Skeletal muscle satellite cell (primary cell): ENCODE results near the gene SH3BP4.
"Not testable (repeated sequence)": the region's sequence is repeated elsewhere in the genome, so short reads cannot be mapped to it uniquely, and the experiment has no call there.

ENCODE experiments used
- H3K27me3 ChIP-seq: 2 replicates; pipeline ENCODE4 v1.7.0; 2013; ENCODE audit warnings: low read length; ENCODE audit not compliant: control insufficient read depth, insufficient read depth
- H3K36me3 ChIP-seq: 2 replicates; pipeline ENCODE4 v1.7.0; 2013; ENCODE audit warnings: mild to moderate bottlenecking, control low read depth, low read length; ENCODE audit not compliant: insufficient read depth
- H3K4me1 ChIP-seq: 2 replicates; pipeline ENCODE4 v1.7.0; 2013; ENCODE audit warnings: low read length; ENCODE audit not compliant: control insufficient read depth, insufficient read depth
- H3K4me2 ChIP-seq: 2 replicates; pipeline ENCODE4 v1.7.0; 2013; ENCODE audit warnings: mild to moderate bottlenecking, low read length
- H3K4me3 ChIP-seq: 2 replicates; pipeline ENCODE4 v1.7.0; 2013; ENCODE audit warnings: low read length
- H3K9ac ChIP-seq: 2 replicates; pipeline ENCODE4 v1.7.0; 2013; ENCODE audit warnings: mild to moderate bottlenecking, low read depth, low read length, moderate library complexity
- H3K9me3 ChIP-seq: replicated peaks from 2 replicates; pipeline ENCODE4 v1.7.0; 2013; ENCODE audit warnings: mild to moderate bottlenecking, control low read depth, low read length

SH3BP4 gene

GRCh38 chr2:235006461-235006860 lies 54.6 kb downstream of the SH3BP4 start:
- Histone ChIP-seq H3K4me1 (peaks cover 40% of the 10 kb centered on the region), H3K27me3 (no peaks in the 10 kb centered on the region), H3K9ac (peak overlapping the region; percentile 64), H3K9me3 (no peaks in the 10 kb centered on the region), H3K36me3 (peaks cover 22% of the 10 kb centered on the region), H3K4me3 (no peak overlapping the region), H3K4me2 (peak overlapping the region; percentile 53)

DNA sequence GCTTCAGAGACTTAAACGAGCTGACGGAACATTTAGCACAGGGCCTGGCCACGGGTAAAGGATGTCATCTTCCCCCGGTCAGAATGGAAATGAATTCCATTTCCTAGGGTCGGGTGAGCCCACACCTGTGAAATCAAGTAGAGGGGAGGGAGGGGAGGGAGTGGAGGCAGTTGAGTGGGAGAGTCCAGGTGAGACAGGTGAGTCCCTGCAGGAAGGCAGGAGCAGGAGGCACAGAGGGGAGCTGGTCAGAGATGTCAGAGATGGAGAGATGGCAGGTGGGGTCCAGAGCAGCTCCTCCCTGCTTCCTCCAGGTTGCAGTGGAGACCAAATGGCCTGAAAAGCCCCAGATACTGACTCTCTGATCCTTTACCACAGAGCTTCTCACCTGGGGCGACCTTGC lies 55.2 kb downstream of the SH3BP4 start:
- H3K9me3 ChIP-seq, result no peaks in the 10 kb centered on the region
- H3K27me3 ChIP-seq, result no peaks in the 10 kb centered on the region
- H3K4me1 ChIP-seq, result peaks cover 40% of the 10 kb centered on the region
- no peak overlapping the region for H3K4me3 ChIP-seq
- no peak overlapping the region for H3K4me2 ChIP-seq
- H3K9ac ChIP-seq, result peak overlapping the region; percentile 64
- H3K36me3 ChIP-seq, result peaks cover 23% of the 10 kb centered on the region

- H3K4me1 ChIP-seq, result peaks cover 49% of the 10 kb centered on the region
- no peaks in the 10 kb centered on the region for H3K9me3 ChIP-seq
- H3K27me3 ChIP-seq, result no peaks in the 10 kb centered on the region
- no peak overlapping the region for H3K9ac ChIP-seq
- no peak overlapping the region for H3K4me2 ChIP-seq
- H3K36me3 ChIP-seq, result peaks cover 23% of the 10 kb centered on the region
- no peak overlapping the region for H3K4me3 ChIP-seq
Observed at GRCh38 chr2:235007664-235008457, 56.0 kb downstream of the SH3BP4 start.

DNA sequence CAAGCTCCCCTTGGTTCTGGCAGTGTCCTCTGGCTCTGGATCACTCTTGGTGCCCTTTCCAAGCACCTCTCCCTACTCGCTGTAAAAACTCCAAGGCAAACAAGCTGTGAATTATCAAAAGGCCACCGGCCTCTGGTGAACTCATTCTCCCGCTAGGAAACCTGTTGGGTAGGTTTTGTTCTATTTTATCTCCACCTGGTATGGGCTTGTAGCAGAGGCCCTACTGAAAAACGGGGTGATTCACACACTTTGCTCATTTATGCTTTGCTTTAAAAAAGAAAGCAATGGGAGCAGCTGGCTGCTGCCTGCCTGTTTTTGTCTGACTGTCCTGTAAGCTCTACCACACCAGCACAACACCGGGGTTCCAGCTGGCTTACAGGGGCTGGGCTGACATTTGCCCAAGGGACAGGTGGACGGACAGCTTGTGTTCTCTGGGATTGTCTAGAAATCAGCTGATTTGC lies 56.8 kb downstream of the SH3BP4 start:
- H3K27me3 ChIP-seq, result no peaks in the 10 kb centered on the region
- H3K9me3 ChIP-seq, result no peaks in the 10 kb centered on the region
- H3K4me2 ChIP-seq, result no peak overlapping the region
- H3K36me3 ChIP-seq, result peaks cover 17% of the 10 kb centered on the region
- no peak overlapping the region for H3K9ac ChIP-seq
- H3K4me3 ChIP-seq, result no peak overlapping the region
- H3K4me1 ChIP-seq, result peaks cover 46% of the 10 kb centered on the region

- no peak overlapping the region for H3K4me3 ChIP-seq
- H3K27me3 ChIP-seq, result no peaks in the 10 kb centered on the region
- peaks cover 17% of the 10 kb centered on the region for H3K36me3 ChIP-seq
- H3K9me3 ChIP-seq, result no peaks in the 10 kb centered on the region
- H3K9ac ChIP-seq, result no peak overlapping the region
- H3K4me2 ChIP-seq, result no peak overlapping the region
- H3K4me1 ChIP-seq, result peaks cover 41% of the 10 kb centered on the region
Observed at GRCh38 chr2:235009081-235009480, 57.3 kb downstream of the SH3BP4 start.

- H3K4me3 ChIP-seq, result no peak overlapping the region
- H3K27me3 ChIP-seq, result no peaks in the 10 kb centered on the region
- peaks cover 34% of the 10 kb centered on the region for H3K4me1 ChIP-seq
- H3K9me3 ChIP-seq, result peaks cover under 1% of the 10 kb centered on the region
- no peak overlapping the region for H3K9ac ChIP-seq
- H3K4me2 ChIP-seq, result no peak overlapping the region
- peaks cover 22% of the 10 kb centered on the region for H3K36me3 ChIP-seq
Observed at GRCh38 chr2:235010117-235010714, 58.4 kb downstream of the SH3BP4 start.

- Histone ChIP-seq H3K27me3 (no peaks in the 10 kb centered on the region), H3K4me1 (peaks cover 20% of the 10 kb centered on the region), H3K9ac (no peak overlapping the region), H3K36me3 (peaks cover 26% of the 10 kb centered on the region), H3K4me2 (no peak overlapping the region), H3K4me3 (no peak overlapping the region), H3K9me3 (peaks cover 3% of the 10 kb centered on the region)
Observed at GRCh38 chr2:235011607-235011928, 59.8 kb downstream of the SH3BP4 start.

DNA sequence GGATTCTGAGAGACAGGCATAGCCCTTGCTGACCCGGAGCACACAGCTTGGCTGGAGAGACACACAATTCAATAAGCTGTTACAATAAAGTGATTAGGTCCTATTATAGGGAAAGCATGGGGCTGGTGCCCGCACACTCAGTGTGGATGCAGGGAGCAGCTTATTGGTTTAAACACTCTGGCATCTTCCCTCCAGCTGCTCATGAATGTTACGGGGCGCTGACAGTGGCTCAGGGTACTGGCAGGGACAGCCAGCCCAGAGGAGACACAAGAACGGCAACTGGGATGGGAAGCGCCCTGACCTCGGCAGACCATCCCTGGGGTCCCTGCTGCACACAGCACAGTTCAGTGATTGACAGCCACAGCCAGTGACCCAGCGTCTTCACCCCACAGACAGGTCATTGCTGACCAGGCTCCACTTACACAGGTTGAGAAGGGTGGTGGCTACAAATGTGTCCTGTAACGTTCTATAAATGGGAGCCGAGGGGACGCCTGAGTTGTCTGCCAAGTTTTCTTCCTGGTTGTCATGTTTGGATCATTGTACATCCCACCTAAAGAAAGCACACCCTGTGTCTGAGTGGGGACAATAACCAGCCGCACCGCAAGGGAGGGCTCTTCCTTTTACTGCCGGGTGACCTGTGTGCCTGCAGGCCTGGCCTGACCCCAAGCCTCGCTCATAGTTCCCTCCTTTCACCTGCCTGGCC lies 60.3 kb downstream of the SH3BP4 start:
- no peak overlapping the region for H3K4me3 ChIP-seq
- H3K4me2 ChIP-seq, result no peak overlapping the region
- H3K4me1 ChIP-seq, result peaks cover 15% of the 10 kb centered on the region
- no peaks in the 10 kb centered on the region for H3K27me3 ChIP-seq
- peaks cover 26% of the 10 kb centered on the region for H3K36me3 ChIP-seq
- no peak overlapping the region for H3K9ac ChIP-seq
- peaks cover 3% of the 10 kb centered on the region for H3K9me3 ChIP-seq

GRCh38 chr2:235017441-235017840 lies 65.6 kb downstream of the SH3BP4 start:
- H3K4me2 ChIP-seq, result no peak overlapping the region
- no peak overlapping the region for H3K4me3 ChIP-seq
- H3K9ac ChIP-seq, result no peak overlapping the region
- H3K27me3 ChIP-seq, result no peaks in the 10 kb centered on the region
- peaks cover 29% of the 10 kb centered on the region for H3K4me1 ChIP-seq
- H3K9me3 ChIP-seq, result peaks cover 3% of the 10 kb centered on the region
- H3K36me3 ChIP-seq, result peaks cover 23% of the 10 kb centered on the region

- H3K9me3 ChIP-seq, result peaks cover 3% of the 10 kb centered on the region
- no peak overlapping the region for H3K9ac ChIP-seq
- no peaks in the 10 kb centered on the region for H3K27me3 ChIP-seq
- peaks cover 33% of the 10 kb centered on the region for H3K4me1 ChIP-seq
- H3K4me2 ChIP-seq, result no peak overlapping the region
- peaks cover 20% of the 10 kb centered on the region for H3K36me3 ChIP-seq
- no peak overlapping the region for H3K4me3 ChIP-seq
Observed at GRCh38 chr2:235018838-235019237, 67.0 kb downstream of the SH3BP4 start.

DNA sequence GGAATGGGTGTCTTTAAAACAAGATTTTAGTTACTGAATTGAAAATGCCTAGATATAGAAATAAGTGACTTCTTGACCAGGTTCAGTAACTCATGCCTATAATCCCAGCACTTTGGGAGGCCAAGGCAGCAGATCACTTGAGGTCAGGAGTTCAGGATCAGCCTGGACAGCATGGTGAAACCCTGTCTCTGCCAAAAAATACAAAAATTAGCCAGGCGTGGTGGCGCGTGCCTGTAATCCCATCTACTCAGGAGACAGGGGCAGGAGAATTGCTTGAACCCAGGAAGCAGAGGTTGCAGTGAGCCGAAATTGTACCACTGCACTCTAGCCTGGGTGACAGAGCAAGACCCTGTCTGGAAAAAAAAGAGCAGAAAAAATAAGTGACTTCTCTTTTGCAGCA lies 68.3 kb downstream of the SH3BP4 start:
- not testable (repeated sequence) for H3K27me3 ChIP-seq, H3K4me2 ChIP-seq, H3K4me3 ChIP-seq, H3K9me3 ChIP-seq
- Histone ChIP-seq H3K4me1 (peaks cover 46% of the 10 kb centered on the region), H3K36me3 (peaks cover 12% of the 10 kb centered on the region), H3K9ac (peak overlapping the region; percentile 76)
